HPDE6-E6E7 (cell line): Measurements from ENCODE around the gene RAB11FIP5.

ENCODE experiments used
- DNase-seq: peaks from one replicate; pipeline ENCODE4 v3.0.0; 2011; ENCODE audit warnings: missing footprints; ENCODE audit errors: extremely low spot score

RAB11FIP5 gene

GRCh38 chr2:73034661-73035375 is 77.9 kb downstream of the RAB11FIP5 start:
- DNase-seq: no peak

DNA sequence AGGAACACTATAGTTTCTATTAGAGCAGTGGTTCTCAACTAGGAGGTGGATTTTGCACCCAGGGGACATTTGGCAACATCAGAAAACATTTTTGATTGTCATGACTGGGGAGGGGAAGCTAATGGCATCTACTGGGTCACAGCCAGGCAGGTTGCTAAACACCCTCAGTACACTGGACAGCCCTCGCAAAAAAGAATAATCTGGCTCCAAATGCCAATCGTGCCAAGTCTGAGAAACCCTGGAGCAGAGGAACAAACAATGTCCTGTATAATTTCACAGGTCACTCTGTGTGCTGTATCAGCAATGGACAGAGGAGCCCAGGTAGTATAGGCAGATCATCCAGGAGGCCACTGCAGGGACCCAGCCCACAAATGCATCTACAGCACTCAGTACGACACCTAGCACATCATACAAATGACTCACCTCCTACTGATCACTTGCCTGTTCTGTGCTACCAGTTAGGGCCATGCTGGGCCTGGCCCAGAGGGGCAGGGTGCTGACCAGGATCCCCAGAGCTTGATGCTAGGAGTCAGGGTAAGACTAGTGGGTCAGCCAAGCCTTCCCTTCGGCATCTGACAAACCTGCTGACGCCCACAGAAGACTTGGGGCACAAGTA is 78.9 kb downstream of the RAB11FIP5 start:
- DNase-seq: no peak

- no peak for DNase-seq
These were observed 79.5 kb downstream of the RAB11FIP5 start for GRCh38 chr2:73033142-73033765.

DNA sequence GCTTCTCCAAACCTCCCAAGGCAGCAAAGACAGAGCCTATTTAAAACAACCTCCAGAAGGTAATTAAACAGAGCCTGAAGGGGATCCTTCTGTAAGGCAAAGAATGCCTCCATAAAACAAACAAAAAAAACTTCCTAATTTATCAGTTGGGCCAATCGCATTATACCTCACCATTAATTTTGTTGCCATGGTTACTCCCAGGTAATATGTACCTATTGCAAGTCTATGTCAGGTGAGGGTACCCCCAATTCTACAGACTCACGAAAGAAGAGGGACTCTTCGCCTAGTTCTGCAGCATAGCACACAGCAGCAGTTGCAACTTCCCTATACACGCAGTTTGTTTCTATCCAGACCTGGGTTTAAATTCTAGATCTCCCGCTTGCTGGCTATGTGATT is 80.0 kb downstream of the RAB11FIP5 start:
- DNase-seq: no peak

DNA sequence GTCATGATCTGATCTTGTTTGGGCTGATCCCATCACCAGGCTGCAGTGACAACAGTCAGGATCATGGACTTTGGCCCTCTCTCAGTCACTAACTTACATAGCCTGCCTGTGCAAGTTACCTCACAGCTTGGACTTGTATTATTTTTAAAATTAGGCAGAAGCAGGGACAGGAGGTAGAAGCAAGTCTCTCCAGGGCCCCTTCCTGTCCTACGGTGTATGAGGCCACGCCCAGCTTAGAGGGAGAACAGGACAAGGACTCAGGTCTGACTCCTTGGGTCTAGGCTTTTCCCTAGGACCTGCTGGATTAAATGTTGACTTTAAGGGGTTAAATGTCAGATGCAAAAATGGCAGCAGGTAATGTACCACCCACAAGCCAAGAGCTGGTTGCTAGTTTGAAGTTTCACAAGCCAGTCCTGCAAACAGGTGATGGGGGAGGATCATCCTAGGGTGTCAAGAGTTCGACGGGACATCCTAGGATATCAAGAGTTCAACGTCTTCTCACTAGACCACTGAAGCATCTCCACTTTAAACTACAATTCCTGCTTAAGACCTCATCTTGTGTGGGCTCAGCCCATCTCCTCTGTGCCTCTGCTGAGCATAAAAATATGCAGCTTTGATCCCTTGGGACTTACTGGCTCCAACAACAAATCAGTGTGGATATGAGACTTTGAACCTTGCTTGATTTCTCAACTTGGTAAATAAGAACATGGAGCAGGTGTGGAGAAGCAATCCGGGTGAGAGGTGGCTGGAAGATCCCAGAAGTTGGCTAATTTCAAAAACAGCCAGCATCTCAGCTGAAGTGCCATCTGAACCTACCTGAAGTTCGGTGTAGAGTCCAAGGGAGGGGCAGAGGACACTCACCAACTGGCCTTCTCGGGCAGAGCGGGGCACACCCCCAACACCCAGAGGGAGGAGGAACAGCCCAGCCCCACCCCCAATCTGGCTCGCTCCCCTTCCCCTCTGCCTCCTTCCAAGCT is 80.7 kb downstream of the RAB11FIP5 start:
- no peak for DNase-seq

- no peak for DNase-seq
These were observed 81.6 kb downstream of the RAB11FIP5 start for GRCh38 chr2:73031095-73031678.

GRCh38 chr2:73028841-73029240 is 83.9 kb downstream of the RAB11FIP5 start:
- DNase-seq: no peak

DNA sequence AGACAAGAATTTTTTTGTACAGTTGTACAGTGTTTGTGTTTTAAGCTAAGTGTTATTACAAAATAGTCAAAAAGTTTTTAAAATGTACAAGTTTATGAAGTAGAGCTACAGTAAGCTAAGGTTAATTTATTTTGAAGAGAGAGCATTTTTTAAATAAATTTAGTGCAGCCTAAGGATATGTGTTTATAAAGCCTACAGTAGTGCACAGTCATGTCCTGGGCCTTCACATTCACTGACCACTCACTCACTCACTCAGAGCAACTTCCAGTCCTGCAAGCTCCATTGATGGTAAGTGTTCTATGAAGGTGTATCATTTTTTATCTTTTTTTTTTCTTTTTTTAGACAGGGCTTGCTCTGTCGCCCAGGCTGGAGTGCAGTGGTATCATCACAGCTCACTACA is 85.4 kb downstream of the RAB11FIP5 start:
- DNase-seq: no peak

- no peak for DNase-seq
These were observed 89.3 kb downstream of the RAB11FIP5 start for GRCh38 chr2:73023497-73023896.
